GM18508 (cell line): Measurements from ENCODE around the gene METTL27.
"Not testable (repeated sequence)": the region's sequence is repeated elsewhere in the genome, so short reads cannot be mapped to it uniquely, and the experiment has no call there.

ENCODE experiments used
- ATAC-seq: cut with Tn5 transposase; IDR thresholded peaks from one replicate; pipeline ENCODE4 v1.9.1; 2021; ENCODE audit warnings: moderate number of reproducible peaks; ENCODE audit not compliant: insufficient read depth, unreplicated experiment

METTL27 gene

DNA sequence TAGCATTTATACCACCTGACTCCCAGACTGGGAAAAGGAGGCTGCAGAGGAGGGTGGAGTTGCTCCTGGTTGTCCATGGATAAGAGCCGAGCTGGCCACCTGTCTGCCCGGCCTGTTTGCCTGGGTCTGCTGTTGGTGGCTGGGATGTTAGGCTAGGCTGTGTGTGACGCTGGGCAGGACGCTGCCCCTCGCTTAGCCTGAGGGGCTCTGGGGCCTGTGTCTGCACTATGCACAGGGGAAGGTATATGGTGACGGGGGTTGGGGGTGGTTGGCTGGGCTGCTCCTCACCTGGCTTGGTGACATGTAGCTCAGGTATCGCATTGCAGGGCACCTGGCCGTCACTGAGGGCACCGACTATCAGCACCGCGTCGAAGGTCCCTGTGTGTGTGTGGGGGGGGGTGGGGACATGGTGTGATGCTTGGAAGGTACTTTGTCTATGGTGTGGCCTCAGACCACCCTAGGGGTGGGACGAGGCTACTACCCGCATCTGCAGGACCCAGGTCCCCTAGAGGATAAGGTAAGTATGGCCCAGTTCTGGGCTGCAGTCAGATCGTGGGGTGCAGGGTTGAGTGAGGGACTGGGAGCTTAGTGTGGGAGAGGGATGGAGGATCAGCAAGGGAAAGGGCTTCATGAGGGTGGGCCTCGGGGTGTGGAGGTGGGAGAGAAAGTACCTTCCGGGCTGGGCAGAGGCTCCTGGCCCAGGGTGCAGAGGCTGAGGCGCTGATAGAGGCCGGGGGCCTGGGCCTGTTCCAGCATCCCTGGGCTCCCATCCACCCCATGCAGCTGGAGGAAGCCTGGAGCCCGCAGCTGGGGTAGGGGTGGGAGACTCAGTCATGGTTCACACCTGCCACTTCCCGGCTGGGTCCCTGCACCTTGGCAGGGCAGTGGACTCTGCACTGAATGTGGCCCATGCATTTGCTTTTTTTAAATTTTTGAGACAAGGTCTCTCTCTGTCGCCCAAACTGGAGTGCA is 2.3 kb downstream of the METTL27 start:
- ATAC-seq, result no peak

DNA sequence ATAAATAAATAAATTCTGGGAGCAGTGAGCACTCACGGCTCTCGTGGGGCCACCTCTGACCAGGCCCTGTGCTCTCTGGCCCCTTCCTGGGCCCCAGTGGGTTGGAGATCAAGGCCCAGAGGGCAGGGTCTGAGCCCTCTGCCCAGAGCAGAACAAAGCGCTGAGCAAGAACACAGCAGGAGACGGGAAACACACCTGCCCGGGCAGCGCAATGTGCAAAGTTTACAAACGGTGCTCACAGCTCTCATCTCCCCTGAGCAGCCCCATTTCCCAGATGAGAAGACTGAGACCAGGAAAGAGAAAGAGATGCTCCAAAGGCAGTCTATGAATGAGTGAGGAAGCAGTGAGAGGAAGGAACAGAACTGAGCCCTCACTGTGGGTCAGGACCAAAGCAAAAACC is 3.0 kb downstream of the METTL27 start:
- ATAC-seq, result no peak

GRCh38 chr7:73838642-73839041 is 3.7 kb downstream of the METTL27 start:
- ATAC-seq, result no peak

DNA sequence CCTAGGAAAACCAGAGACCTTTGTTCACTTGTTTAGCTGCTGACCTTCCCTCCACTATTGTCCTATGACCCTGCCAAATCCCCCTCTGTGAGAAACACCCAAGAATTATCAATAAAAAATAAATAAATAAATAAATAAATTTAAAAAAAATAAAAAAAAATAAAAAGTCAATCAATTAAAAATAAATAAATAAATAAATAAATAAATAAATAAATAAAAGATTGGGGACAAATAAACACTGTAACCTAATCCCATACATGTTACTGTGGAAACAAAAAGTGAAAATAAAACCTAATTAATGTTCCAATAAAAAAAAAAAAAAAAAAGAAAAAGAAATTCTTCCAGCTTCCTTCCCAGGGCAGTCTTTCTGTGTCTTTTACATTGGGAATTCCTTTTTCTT is 5.1 kb downstream of the METTL27 start:
- ATAC-seq, result not testable (repeated sequence)

- no peak for ATAC-seq
Measured at GRCh38 chr7:73834626-73835191, 7.6 kb downstream of the METTL27 start.

GRCh38 chr7:73833251-73833919 is 8.9 kb downstream of the METTL27 start:
- no peak for ATAC-seq

DNA sequence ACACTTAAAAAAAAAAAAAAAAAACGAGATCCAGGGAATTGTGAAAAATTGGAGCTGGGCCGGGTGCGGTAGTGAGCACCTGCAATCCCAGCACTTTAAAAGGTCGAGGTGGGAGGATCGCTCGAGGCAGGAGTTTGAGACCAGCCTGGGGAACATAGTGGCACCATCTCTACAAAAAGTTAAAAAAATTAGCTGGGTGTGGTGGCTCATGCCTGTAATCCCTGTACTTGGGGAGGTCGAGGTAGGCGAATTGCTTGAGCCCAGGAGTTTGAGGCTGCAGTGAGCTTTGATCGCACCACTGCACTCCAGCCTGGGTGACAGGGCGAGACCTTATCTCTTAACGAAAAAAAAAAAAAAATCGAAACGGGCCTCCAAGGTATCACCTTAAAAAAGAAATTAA is 9.5 kb downstream of the METTL27 start:
- no peak for ATAC-seq

GRCh38 chr7:73831834-73832651 is 10.3 kb downstream of the METTL27 start:
- ATAC-seq, result no peak

GRCh38 chr7:73831584-73831833 is 10.8 kb downstream of the METTL27 start:
- ATAC-seq, result no peak

DNA sequence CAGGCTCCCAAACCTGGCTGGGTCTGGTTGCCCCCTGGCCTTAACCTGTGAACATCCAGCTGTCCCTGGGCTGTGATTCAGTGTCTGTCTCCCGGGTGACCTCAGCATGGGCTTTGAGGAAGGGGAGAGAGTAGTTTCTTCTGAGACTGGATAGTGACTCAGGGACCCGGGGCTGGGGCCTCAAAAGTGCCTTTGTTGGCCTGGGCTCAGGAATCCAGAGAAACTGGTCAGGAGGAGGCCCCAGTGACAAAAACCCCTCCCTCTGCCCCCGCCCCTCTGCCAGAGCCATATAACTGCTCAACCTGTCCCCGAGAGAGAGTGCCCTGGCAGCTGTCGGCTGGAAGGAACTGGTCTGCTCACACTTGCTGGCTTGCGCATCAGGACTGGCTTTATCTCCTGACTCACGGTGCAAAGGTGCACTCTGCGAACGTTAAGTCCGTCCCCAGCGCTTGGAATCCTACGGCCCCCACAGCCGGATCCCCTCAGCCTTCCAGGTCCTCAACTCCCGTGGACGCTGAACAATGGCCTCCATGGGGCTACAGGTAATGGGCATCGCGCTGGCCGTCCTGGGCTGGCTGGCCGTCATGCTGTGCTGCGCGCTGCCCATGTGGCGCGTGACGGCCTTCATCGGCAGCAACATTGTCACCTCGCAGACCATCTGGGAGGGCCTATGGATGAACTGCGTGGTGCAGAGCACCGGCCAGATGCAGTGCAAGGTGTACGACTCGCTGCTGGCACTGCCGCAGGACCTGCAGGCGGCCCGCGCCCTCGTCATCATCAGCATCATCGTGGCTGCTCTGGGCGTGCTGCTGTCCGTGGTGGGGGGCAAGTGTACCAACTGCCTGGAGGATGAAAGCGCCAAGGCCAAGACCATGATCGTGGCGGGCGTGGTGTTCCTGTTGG is 11.4 kb downstream of the METTL27 start, which contains the start of gene CLDN4:
TSS of gene CLDN4 (plus strand) at position 316 of the 903 bp plus-strand sequence. CDS start at position 522, 206 bp downstream.
- no peak for ATAC-seq

- ATAC-seq, result no peak
Measured at GRCh38 chr7:73829921-73830680, 12.2 kb downstream of the METTL27 start.

DNA sequence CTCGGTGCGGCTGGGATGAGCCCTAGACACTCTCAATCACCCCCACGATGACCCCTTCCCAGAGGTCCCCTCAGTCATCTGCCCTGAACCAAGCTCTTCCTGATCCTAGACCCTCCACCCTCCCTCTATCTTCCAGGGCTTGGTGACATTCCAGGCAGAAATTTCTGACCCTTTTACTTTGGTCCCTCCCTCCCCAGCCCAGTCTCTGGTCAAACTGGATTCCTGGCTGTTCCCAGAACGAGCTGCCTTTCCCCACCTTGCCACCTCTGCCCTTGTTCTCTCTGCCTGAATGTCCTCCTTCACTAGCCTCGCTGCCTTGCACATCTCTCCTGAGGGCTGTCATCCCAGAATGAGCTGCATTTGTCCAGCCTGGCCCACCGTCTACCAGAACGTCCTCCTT is 12.8 kb downstream of the METTL27 start:
- ATAC-seq, result no peak

- no peak for ATAC-seq
Measured at GRCh38 chr7:73828972-73829371, 13.3 kb downstream of the METTL27 start.

GRCh38 chr7:73828107-73828803 is 14.1 kb downstream of the METTL27 start:
- no peak for ATAC-seq

DNA sequence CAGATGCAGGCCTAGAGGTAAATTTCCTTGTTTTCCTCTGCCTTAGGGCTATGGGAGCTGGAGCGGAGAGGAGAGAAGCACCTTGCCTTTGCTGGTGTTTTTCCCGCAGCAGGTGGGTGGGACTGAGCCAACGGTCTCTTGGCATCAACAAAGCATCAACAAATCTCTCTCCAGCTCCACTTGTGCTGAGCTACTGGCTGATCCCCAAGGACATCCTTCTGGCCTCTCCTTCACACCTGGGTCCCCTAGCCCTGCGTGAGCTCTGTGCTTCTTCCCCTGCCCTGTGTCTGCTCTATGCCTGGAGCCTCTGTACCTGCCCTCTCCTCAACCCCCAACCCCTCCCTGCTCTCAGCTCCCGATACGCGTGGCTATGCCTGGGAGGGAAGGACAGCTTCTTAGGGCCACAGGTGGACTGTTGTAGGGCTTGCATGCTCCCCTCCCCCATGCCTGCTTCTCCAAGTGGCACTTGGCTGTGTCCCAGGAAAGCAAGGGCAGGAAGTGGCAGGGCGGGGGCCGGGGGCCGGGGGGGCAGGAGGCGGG is 14.7 kb downstream of the METTL27 start:
- no peak for ATAC-seq

DNA sequence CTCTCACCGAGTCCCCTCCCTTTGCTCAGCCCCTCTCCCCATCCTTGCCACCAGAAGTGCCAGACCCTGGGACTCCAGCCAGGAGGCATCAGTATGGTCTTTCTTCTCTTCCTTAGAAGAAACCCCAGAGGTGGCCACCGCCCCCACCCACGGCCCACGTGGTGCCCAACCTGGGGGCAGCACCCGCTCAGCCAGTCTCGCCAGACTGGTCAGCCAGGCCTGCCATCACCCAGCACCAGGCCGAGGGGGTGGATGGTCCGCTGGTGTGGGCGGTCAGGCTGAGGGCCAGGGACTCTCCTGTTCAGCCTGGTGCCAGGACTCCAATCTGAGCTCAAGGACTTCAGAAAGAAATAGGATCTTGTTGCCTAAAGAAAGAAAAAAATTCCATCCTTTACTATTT is 17.3 kb downstream of the METTL27 start:
- no peak for ATAC-seq

GRCh38 chr7:73823873-73824592 is 18.3 kb downstream of the METTL27 start:
- no peak for ATAC-seq
